Activated T-cell treated with anti-CD3 and anti-CD28 coated beads for 1 hour (primary cell): ENCODE data around the gene RALGAPA1.
"Not testable (repeated sequence)": the region's sequence is repeated elsewhere in the genome, so short reads cannot be mapped to it uniquely, and the experiment has no call there.

ENCODE experiments used
- DNase-seq: peaks from one replicate; pipeline ENCODE4 v3.0.0-alpha.2; 2020; ENCODE audit warnings: low read depth

RALGAPA1 gene

DNA sequence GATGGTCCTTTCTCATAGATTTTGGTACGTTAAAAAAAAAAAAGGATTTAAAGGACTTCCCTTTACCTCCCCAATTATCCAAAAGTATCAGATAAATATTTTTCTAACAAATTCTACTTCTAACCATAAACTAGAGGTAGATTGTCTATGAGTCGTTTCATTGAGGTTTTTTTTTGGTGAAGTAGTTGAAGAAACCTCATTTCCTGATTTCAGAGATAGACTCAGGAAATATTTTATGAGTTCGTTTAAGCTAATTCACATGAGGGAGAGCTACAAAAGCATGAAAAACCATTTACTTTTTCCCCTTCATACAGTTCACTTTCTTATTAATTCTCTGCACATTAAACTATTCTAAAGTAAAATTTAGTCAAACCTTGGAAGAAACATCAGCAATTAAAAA is 112.5 kb downstream of the RALGAPA1 start:
- no peak for DNase-seq

DNA sequence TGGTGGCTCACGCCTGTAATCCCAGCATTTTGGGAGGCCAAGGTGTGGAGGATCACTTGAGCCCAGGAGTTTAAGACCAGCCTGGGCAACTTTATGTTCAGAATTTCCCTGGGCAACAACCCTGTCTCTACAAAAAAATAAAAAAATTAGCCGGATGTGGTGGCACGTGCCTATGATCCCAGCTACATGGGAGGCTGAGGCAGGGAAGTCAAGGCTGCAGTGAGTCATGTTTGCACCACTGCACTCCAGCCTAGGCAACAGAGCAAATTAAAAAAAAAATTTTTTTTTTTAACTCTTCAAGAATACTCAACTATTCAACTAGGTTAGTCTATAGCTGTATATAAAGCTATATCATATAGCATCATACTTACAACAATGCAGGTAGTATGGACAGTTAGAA is 113.0 kb downstream of the RALGAPA1 start:
- DNase-seq = no peak

DNA sequence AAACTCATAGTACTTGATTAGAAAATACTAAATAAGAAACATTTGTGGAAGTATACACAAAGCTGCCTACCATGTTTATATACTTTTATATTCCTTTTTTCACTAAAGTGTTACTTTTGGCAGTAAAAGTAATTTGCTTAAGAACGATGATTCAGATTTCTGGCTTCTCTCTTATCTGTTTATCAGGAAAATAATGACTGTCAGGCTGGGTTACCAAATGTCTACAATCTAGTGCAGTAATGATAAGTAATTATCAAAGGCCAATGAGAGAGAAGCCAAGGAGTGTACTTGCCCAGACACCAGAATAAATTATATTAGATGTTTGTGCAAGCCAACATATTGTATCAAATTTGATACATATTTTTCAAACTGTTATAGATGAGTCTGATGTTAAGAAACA is 113.4 kb downstream of the RALGAPA1 start:
- DNase-seq = no peak

DNA sequence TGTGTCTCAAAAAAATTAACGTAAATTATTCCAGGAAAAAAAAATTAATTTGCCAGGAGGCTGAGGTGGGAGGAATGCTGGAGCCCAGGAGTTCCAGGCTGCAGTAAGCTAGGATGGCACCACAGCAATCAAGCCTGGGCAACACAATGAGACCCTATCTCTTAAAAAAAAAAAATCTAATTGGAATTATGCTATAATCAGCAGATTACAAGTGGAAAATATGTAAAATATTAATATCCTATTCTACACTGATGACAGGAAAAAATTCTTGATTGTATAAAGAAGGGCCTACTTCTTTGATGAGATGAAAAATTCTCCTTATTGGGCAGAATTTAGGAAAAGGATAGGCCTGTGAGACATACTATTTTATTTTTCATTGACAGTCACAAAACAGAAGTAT is 114.0 kb downstream of the RALGAPA1 start:
- no peak for DNase-seq

DNA sequence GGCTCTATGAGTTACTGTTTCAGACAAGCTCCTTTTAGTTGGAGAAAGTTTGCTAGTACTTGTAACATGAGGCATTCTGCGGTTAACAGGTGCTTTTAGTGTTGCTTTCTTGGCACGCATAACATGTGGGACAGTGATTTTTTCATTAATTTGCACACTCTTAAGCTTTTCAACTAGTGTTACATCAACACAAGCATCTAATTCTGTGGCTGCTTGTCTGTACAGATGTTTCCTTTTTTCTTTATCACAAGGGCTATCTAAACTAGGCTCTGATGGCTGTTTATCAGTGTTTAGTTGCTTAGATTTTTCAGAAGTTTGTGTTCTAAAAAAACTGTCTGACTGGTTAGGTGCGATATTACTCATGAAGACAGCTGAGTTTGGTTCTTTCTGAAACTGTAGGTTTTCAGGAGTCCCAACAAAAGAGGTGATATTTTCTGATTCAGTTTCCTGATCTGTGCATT is 120.1 kb downstream of the RALGAPA1 start:
- DNase-seq = no peak

DNA sequence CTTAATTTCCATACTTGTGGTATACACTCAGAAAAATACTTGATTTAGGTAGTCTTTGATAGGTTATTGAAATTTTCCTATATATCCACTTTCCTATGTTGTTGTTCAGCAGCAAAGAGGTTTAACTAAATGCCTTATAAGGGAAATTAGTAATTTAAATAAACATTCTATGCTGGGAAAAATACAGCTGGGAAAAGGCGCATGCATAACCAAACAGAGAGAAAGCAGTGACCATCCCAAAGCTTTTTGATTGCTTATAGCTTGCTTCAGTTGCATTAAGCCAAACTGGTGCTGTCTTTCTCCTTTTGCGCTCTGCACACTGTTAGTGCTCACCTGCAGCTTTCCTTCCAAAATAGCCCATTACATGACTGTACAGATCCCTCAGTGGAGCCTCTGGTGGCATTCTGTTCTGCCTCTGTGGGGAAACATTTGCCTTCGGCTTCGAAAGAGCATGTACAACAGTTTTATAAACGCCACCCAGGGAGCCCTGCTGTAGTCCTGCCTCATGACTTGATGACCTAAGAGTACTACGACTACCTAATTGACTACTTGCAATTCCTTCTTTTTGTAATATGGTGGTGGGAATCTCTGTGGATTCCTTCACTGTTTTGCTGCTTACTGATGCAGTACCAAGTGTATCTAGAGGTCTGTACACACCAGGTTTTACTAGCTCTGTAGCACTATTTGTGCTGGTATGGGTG is 120.8 kb downstream of the RALGAPA1 start:
- DNase-seq = no peak

DNA sequence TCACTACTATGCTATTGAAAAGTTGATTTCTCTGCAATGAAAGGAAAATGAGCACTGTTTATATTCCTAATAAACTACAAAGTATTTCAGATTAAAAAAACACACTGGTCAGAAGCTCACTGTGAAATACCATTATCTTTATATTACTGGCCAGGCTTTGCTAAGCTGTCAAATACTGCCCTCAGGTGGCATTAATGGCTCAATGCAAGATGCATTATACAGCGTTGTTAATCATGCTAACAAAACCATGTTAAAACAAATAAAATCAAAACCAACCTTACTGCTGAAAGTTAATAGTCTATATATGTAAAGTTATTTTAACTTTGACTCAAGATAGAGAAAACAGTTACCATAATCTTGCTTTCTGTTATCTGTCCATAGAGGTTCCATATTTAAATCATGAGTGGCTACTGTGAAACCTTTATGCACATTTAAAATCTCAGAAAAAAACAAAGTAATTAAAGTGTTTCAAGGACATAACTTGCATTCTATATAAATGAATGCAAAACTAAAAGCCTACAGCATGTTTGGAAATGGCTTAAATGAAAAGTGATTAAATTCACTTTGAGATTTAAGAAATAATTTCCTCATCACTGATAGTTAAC is 121.7 kb downstream of the RALGAPA1 start:
- DNase-seq = no peak

DNA sequence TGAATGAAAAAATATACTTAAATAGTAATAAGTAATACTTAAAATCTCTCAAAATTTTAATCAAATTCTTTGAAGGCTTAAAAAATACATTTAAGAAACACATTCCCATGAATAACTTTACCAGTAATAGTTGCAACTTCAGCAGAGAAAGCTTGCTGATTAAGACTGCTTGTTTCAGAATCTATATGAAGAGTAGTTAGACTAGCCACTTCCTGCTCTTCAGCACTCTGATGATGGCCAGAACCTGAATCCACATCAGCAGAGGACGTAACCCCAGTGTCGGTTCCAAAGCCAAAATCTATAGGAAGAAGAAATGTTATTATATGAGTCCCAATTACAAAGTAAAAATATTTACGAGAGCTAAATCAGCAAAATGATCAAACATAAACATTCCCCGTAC is 125.4 kb downstream of the RALGAPA1 start:
- not testable (repeated sequence) for DNase-seq

DNA sequence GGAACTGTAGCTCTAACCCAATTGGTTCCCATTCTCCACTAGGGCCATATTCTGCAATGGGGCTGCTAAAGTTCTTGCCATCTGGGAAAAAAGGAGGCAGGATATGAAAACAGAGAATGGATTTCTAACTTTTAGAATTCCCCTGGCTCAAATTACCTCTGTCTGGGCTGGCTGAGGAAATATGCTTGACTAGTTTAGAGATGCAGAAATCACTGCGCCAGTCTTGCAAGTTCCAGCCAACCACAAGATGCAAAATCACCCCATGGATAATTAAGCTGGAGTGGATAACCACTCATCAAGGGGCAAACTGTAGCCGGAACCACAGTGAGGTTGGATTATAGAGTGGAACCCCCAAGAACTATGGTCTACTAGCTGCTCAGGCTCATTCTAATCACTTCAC is 126.3 kb downstream of the RALGAPA1 start:
- DNase-seq = no peak

DNA sequence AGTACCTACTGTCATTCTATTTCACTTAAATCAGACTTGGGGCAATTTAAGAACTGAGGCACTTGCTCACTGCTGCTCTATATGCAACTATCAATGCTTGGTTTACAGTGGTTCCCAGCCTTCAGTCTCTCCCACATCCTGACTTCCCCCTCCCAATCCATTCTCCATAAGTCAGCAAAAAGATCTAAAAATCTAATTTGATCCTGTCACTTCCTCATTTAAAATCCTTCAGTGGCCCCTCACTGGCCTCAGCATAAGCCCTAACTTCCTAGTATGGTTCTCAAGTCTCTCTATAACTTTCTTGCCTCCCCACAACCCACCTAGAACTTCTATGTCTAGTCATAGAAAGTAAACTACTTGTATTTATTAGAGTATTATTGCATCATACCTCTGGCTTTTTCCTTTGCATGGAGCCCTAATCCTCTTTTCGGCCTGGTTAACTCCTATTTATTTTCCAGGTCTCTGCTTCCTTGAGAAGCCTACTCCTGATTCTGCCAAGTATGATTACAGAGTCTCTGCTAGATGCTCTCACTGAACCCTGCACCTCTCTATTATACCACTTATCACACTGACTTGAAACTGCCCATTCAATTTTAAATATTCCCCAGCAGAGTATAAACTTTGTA is 130.6 kb downstream of the RALGAPA1 start:
- no peak for DNase-seq

DNA sequence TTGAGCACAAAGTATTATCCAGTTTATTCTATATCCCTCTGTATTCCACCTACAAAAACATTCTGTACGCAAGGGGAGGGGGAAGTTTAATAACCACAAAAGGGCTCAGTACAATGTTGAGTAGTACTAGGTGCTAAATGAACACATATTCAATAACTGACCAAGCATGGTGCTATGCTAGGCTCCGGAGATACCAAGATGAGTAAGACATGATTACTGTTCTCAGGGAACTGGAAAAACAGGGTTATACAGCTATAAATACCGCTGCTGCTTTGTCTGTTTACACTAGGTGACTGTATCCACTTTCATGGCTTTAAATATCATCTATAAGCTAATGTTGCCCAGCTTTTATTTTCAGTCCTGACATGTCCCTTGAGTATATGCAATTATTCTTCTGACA is 139.3 kb downstream of the RALGAPA1 start:
- no peak for DNase-seq

DNA sequence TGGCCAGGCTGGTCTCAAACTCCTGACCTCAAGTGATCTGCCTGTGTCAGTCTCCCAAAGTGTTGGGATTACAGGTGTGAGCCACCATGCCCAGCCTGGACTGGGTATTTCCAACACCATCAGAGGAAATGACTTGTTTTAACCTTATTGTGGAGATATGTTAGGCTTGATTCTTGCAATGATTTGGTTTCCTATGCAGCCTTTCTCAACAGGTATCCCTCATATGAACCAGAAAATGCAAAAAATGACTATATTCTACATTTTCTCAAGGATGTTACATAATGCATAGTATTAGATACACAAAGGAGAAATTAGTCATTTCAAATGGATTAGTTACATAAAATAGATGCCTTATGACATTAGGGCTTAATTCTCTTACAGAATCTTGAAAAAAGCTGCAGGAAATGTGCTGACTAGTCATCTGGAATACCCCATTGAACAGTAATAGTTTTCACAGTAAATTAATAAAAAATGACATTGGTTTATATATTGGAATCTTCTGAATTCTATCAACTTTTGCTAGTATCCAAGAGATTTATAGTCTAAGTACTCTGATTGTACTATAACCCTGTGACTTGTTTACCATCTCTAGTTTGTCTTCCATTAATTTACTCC is 142.6 kb downstream of the RALGAPA1 start:
- no peak for DNase-seq

DNA sequence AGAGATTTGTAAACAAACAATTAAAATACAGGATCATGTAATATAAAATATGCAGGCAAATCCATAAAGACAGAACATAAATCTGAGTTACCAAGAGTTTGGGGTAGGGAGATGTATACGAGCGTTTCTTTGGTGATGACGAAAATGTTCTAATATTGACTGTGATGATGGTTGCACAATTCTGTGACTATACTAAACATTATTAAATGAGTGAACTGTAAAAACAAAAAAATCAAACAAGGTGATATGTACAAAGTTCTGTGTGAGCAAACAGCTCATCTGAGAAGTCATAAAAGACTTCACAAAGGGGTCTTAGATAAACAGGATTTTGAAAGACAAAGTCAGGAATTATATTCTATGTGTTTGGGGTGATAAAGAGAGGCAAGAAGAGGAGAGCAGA is 147.2 kb downstream of the RALGAPA1 start:
- no peak for DNase-seq

DNA sequence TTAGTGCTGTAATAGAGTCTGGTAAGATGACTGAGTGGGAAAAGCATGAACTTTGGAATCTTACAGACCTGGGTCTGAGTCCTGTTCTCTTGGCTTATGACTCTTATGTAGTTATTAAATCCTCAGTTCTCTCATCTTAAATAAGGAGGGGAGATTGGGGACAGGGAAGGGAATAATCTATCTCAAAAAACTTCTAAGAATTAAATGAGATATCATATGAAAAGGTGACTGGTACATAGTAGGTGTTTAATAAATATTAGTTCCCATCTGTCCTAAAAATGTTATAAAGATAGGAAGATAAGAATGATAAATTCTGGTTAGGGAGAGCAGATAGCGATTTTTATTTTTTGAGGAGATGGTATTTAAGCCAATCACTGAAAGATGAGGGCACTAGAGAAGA is 156.1 kb downstream of the RALGAPA1 start:
- DNase-seq = no peak

DNA sequence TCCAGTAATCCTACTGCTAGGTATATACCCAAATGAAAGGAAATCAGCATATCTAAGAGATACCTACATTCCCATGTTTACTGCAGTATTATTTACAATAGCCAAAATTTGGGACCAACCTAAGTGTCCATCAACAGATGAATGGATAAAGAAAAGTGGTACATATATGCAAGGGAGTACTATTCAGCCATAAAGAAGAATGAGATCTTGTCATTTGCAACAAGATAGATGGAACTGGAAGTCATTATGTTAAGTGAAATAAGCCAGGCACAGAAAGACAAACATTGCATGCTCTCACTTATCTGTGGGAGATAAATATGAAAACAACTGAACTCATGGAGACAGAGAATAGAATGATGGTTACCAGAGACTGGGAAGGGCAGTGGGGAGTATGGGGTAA is 165.6 kb downstream of the RALGAPA1 start:
- DNase-seq = no peak

DNA sequence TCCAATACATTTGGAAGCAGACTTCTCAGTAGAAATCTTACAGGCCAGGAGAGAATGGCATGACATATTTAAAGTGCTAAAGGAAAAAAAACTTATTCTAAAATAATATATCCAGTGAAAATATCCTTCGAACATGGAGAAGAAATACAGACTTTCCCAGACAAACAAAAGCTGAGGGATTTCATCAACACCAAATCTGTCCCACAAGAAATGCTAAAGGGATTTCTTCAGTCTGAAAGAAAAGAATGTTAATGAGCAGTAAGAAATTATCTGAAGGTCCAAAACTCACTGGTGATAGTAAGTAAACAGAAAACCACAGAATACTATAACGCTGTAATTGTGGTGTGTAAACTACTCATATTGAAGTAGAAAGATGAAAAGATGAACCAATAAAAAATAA is 171.2 kb downstream of the RALGAPA1 start:
- DNase-seq = no peak

DNA sequence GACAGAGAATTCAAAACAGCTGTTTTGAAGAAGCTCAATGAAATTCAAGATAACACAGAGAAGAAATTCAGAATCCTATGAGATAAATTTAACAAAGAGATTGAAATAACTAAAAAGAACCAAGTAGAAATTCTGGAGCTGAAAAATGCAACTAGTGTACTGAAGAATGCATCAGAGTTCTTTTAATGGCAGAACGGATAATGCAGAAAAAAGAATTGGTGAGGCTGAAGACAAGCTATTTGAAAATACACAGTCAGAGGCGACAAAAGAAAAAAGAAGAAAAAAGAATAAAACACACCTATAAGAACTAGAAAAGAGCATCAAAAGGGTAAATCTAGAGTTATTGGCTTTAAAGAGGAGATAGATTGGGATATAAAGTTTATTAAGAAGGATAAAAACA is 171.8 kb downstream of the RALGAPA1 start:
- no peak for DNase-seq

DNA sequence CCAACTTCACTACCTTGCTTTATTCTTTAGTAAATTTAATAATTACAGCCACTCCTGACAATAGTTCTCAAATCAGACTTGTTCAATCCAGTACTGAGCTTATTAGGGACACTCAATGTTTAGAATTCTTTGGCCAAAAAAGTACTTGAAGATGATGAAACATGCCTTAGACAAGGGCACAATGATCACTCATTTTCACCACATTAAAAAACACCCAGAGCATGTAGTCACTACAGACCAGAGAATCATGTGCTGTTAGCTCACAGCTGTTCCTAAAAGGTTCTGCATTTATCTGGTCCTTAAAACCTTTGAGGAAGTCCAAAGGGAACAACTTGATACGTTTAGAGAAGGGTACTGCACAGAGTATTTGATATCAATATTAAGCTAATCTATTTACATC is 176.4 kb downstream of the RALGAPA1 start:
- DNase-seq = no peak

DNA sequence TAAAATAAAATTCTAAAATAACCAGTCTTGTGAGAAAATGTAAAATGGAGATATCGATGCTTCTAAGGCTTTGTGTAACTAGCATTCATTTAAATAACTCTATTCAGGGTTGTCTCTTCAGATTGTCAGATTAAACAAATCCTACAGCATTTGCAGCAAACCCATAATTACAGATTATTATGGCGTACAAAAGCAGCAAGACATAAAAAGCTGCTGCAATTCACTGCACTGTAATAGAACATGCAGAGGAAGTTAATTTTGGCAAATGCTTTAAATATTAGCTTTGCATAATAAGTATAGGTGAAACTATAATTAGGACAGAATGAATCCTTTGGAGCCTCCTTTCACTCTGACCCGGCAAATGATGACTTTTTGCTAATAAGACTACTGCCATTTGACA is 176.8 kb downstream of the RALGAPA1 start:
- no peak for DNase-seq

DNA sequence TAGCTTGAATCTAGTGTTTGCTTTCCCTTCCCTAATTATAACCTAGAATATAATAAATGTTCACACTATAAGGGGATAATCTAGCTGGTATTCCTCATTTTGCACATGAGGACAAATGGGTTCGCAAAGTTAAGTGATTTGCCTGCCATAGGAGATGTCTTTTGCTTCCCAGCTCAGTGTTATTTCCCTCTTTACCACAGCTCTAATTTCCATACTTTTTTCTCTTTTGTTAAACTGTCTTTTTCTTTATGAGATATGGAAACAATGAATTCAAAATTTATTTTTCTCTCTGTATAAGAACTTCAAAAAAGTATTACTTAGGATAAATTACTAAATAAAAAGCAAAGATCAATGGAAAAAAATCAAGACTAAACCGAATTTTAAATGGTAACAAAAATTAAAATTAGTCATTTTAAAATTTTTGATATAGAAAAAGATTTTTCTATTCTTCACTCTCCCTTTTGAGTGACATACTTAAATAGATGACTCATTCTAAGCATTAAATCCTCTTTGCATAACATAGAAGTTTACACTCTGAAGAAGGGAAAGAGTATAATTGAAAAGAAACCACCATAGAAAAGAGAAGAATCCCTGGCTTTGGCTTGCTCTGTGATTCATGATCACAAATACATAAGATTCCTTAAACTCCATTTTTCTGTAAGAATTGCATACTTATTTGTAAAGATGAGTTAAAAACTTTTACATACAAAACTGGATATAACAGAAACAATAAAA is 177.9 kb downstream of the RALGAPA1 start:
- no peak for DNase-seq

DNA sequence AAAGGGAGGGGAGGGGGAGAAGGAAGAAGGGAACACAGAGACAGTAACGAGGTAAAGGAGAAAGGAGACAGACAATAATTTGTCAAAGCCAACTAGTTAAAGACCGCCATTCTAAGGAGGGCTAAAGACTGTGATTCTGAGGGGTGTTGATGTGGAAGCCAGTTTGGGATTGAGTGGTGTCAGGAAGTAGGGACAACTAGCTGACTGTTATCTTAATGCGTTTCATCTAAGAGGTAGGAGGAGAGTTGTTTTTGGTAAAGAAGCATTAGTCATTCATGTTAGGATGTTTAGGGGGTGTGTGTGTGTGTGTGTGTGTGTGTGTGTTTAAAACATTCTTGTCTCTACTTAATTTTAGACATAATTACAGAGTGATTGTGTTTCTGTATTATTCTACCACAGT is 180.1 kb downstream of the RALGAPA1 start:
- no peak for DNase-seq

DNA sequence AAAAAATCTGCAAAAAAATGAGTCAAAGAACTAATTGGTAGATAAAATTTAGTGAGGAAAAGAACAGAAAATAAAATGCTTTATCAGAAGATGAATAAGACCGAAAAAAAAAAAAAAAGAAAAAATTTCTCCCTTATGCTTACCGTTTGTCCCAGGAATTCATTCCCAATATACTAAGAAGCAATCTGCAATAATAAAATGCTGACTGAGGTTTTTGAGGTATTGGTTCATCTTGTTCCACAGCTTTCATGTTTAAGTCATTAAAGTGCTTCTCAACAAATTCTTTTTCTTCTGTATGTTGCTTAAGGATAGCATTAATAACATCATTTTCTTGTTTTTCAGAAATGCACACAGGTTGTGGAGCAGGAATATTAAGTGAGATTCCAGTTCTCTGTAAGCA is 182.1 kb downstream of the RALGAPA1 start:
- DNase-seq = not testable (repeated sequence)
